ENCODE results near the gene GATA2. TPM values are rescaled to one million over a fixed set of nuclear protein-coding genes. Genes with fewer than 3 reads are reported as not detected.

Gene GATA2
- total and polyA plus RNA-seq, 2 donors (not counting 1 experiment from before 2014, with no cell fraction given), result 0.27 TPM; not detected in 1

DNA sequence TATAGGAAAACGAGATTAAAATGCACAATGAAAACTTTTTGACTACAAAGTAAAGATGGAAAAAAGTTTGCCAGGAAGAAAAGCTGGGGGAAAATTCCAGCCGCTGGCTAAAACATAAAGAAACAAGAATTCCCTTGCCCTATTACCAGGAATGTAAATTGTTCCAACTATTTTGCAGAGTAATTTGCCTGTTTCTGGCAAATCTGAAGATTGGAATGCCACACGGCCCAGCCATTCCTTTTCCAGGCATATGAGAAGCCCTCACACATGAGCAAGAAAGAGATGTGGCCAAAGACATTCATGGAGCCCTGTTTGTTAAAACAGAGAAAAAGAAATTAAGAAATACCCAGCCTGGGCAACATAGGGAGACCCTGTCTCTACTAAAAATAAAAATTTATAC, 8.4 kb upstream of the GATA2 start:
- POLR2A ChIA-PET, result no interaction called here
- Histone ChIP-seq H3K4me1 (ENCODE audit: control insufficient read depth in 2 of 2, insufficient read depth in 2 of 2, low read length in 2 of 2) (peaks cover 5 to 9% of the 10 kb centered on the region in 2 donors), H2AFZ (ENCODE audit: insufficient read depth, low read depth, low read length, poor library complexity, severe bottlenecking) (no peak overlapping the region), H3K27me3 (replicated peaks in 1 of 4; ENCODE audit: control extremely low read depth in 1 of 4, control insufficient read depth in 3 of 4, insufficient read depth in 4 of 4, low read length in 3 of 4) (peaks cover 0 to 38% (median 16%) of the 10 kb centered on the region in 4 experiments), H3K4me2 (replicated peaks; ENCODE audit: low read depth, low read length, poor library complexity, severe bottlenecking) (no peak overlapping the region), H4K20me1 (ENCODE audit: control insufficient read depth, insufficient read depth, low read length, poor library complexity, severe bottlenecking) (no peaks in the 10 kb centered on the region), H3K9me3 (ENCODE audit: control extremely low read depth in 1 of 3, control insufficient read depth in 2 of 3, insufficient read depth in 1 of 3, low read length in 2 of 3) (peaks cover 0 to 3% (median 3%) of the 10 kb centered on the region in 3 donors), H3K4me3 (ENCODE audit: control extremely low read depth in 1 of 5, extremely low read depth in 1 of 5, insufficient read depth in 1 of 5, low read depth in 2 of 5, low read length in 4 of 5) (no peak overlapping the region), H3K79me2 (ENCODE audit: control insufficient read depth, insufficient read depth, low read length) (no peaks in the 10 kb centered on the region), H3K9ac (ENCODE audit: low read length) (no peak overlapping the region), H3K27ac (ENCODE audit: low read length in 2 of 2) (no peak overlapping the region), H3K36me3 (replicated peaks in 1 of 2; ENCODE audit: control extremely low read depth in 1 of 2, control insufficient read depth in 1 of 2, extremely low read depth in 1 of 2, insufficient read depth in 2 of 2, low read length in 1 of 2) (no peaks in the 10 kb centered on the region)
- H3K4me3 Mint-ChIP-seq, result no peak overlapping the region
- WGBS (ENCODE audit: insufficient coverage), result no CpG with 5 or more reads among the region's 3 CpGs
- CTCF ChIA-PET, result interaction anchor here (1.5 kb wide), 1 partner anchor 406 kb away, joined by 7 read pairs; no protein-coding TSS in a partner anchor
- H3K27ac Mint-ChIP-seq, result no peak overlapping the region
- H3K4me1 Mint-ChIP-seq, result peaks cover 12% of the 10 kb centered on the region
- H3K27me3 Mint-ChIP-seq, result peaks cover 76% of the 10 kb centered on the region
- H3K9me3 Mint-ChIP-seq (ENCODE audit: insufficient read depth), result no peaks in the 10 kb centered on the region
- intact Hi-C loops (cut with micrococcal nuclease), result no loop called here
- no peak for ATAC-seq (ENCODE audit: low read depth)
- TF ChIP-seq, protein P1, sequence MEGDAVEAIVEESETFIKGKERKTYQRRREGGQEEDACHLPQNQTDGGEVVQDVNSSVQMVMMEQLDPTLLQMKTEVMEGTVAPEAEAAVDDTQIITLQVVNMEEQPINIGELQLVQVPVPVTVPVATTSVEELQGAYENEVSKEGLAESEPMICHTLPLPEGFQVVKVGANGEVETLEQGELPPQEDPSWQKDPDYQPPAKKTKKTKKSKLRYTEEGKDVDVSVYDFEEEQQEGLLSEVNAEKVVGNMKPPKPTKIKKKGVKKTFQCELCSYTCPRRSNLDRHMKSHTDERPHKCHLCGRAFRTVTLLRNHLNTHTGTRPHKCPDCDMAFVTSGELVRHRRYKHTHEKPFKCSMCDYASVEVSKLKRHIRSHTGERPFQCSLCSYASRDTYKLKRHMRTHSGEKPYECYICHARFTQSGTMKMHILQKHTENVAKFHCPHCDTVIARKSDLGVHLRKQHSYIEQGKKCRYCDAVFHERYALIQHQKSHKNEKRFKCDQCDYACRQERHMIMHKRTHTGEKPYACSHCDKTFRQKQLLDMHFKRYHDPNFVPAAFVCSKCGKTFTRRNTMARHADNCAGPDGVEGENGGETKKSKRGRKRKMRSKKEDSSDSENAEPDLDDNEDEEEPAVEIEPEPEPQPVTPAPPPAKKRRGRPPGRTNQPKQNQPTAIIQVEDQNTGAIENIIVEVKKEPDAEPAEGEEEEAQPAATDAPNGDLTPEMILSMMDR (IDR thresholded peaks at IDR 0.05), result no peak
- TF ChIP-seq EZH2 (IDR thresholded peaks at IDR 0.05; ENCODE audit: borderline replicate concordance, insufficient read depth, low read depth, low read length, poor library complexity, severe bottlenecking), result no peak
- DNase-seq, result no peak

DNA sequence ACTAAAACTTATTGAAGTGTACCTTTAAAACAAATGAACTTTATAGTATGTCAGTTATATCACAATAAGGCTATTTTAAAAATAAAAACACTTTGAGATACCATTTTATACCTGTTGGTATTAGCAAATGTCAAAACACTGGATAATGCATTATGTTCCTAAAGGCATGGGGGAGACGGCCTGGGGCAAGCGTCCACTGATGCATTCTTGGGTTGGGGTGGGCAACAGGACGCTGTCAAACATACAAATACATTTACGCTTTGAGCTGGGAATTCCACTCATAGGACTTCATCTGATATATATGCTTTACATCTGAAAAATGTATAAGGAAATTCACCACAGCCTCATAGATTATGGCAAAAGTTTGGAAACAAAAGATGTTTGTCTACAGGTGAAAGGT, 7.6 kb upstream of the GATA2 start:
- Histone ChIP-seq H3K79me2 (ENCODE audit: control insufficient read depth, insufficient read depth, low read length) (no peaks in the 10 kb centered on the region), H3K9ac (ENCODE audit: low read length) (no peak overlapping the region), H3K27ac (ENCODE audit: low read length in 2 of 2) (no peak overlapping the region), H4K20me1 (ENCODE audit: control insufficient read depth, insufficient read depth, low read length, poor library complexity, severe bottlenecking) (no peaks in the 10 kb centered on the region), H3K4me1 (ENCODE audit: control insufficient read depth in 2 of 2, insufficient read depth in 2 of 2, low read length in 2 of 2) (peaks cover 5 to 9% of the 10 kb centered on the region in 2 donors), H3K9me3 (ENCODE audit: control extremely low read depth in 1 of 3, control insufficient read depth in 2 of 3, insufficient read depth in 1 of 3, low read length in 2 of 3) (peaks cover 0 to 3% (median 0%) of the 10 kb centered on the region in 3 donors), H3K4me3 (ENCODE audit: control extremely low read depth in 1 of 5, extremely low read depth in 1 of 5, insufficient read depth in 1 of 5, low read depth in 2 of 5, low read length in 4 of 5) (no peak overlapping the region), H3K27me3 (replicated peaks in 1 of 4; ENCODE audit: control extremely low read depth in 1 of 4, control insufficient read depth in 3 of 4, insufficient read depth in 4 of 4, low read length in 3 of 4) (peaks cover 0 to 42% (median 16%) of the 10 kb centered on the region in 4 experiments), H3K36me3 (replicated peaks in 1 of 2; ENCODE audit: control extremely low read depth in 1 of 2, control insufficient read depth in 1 of 2, extremely low read depth in 1 of 2, insufficient read depth in 2 of 2, low read length in 1 of 2) (no peaks in the 10 kb centered on the region), H2AFZ (ENCODE audit: insufficient read depth, low read depth, low read length, poor library complexity, severe bottlenecking) (no peak overlapping the region), H3K4me2 (replicated peaks; ENCODE audit: low read depth, low read length, poor library complexity, severe bottlenecking) (no peak overlapping the region)
- Mint-ChIP-seq H3K4me1 (peaks cover 14% of the 10 kb centered on the region), H3K27ac (no peak overlapping the region), H3K27me3 (peaks cover 79% of the 10 kb centered on the region), H3K9me3 (ENCODE audit: insufficient read depth) (no peaks in the 10 kb centered on the region), H3K4me3 (no peak overlapping the region)
- intact Hi-C loops (cut with micrococcal nuclease), result no loop called here
- WGBS (ENCODE audit: insufficient coverage), result no CpG with 5 or more reads among the region's 4 CpGs
- TF ChIP-seq, protein P1 (IDR thresholded peaks at IDR 0.05), result no peak
- no peak for TF ChIP-seq EZH2 (IDR thresholded peaks at IDR 0.05; ENCODE audit: borderline replicate concordance, insufficient read depth, low read depth, low read length, poor library complexity, severe bottlenecking)
- no peak for ATAC-seq (ENCODE audit: low read depth)
- POLR2A ChIA-PET, result no interaction called here
- CTCF ChIA-PET, result interaction anchor here (1.5 kb wide), 1 partner anchor 405 kb away, joined by 7 read pairs; no protein-coding TSS in a partner anchor
- no peak for DNase-seq

All from B cell (primary cell).